Nucleus accumbens (tissue), 56 donors: ENCODE data around the gene IRF4.
"Not testable (repeated sequence)": the region's sequence is repeated elsewhere in the genome, so short reads cannot be mapped to it uniquely, and the experiment has no call there.

ENCODE experiments used
- DNase-seq, 56 donors: peaks; one replicate each; lab custom pipeline; 2025; lab: John Stamatoyannopoulos, UW

Gene IRF4

GRCh38 chr6:411402-412145 lies 20.0 kb downstream of the IRF4 start:
- DNase-seq: no peak

- DNase-seq: no peak
These were observed 20.8 kb downstream of the IRF4 start for GRCh38 chr6:412146-412886.

DNA sequence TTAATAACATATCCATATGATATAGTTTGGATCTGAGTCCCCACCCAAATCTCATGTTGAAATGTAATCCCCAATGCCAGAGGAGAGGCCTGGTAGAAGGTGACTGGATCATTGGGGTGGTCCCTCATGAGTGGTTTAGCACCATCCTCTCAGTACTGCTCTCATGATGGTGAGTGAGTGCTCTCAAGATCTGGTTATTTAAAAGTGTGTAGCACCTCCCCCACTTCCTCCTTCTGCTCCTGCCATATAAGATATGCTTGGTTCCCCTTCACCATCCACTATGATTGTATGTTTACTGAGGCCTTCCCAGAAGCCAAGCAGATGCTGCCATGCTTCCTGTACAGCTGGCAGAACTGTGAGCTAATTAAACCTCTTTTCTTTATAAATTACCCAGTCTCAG lies 22.9 kb downstream of the IRF4 start:
- DNase-seq: no peak

DNA sequence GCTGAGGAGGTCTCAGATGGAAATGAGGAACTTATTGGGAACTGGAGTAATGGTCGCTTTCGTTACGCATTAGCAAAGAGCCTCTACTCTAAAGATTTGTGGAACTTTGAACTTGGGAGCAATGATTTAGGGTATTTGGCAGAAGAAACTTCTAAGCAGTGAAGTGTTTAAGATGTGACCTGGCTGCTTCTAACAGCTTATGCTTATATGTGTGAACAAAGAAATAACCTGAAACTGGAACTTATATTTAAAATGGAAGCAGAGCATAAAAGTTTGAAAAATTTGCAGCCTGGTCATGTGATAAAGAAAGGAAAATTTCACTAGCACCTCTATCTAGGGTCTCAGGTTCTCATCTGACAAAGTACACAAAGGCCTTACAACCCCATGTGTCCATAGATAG lies 23.5 kb downstream of the IRF4 start:
- no peak for DNase-seq

- DNase-seq: no peak
These were observed 29.7 kb downstream of the IRF4 start for GRCh38 chr6:421211-421610.

DNA sequence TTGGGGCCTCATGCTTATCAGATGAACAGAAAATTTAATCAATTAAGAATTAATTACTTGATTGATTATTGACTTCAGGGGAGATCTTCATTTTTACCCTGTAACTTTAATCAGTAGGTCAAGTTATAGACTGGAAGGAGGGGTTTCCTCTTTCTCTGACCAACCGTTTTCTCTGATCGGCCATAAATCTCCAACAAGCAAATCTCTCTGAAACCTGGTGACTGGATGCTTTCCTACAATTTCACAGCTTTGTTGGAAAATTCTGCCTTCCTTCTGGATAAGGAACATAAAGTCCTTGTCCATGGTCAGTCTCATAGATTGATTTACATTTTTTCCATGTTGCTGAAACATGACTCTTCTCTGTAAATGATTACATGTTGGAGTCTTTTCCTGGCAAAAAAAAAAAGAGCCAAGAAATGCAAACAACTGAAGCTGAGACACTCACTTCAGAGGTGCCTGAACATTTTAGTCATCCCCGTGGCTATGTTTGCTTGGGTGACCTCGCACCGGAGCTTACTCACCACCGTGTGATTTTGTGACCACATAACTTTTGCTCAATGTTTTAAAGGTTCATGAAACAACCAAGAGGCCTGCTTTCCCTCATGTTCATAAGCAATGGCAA lies 31.0 kb downstream of the IRF4 start:
- no peak for DNase-seq

- DNase-seq: no peak
These were observed 31.7 kb downstream of the IRF4 start for GRCh38 chr6:423055-423798.

DNA sequence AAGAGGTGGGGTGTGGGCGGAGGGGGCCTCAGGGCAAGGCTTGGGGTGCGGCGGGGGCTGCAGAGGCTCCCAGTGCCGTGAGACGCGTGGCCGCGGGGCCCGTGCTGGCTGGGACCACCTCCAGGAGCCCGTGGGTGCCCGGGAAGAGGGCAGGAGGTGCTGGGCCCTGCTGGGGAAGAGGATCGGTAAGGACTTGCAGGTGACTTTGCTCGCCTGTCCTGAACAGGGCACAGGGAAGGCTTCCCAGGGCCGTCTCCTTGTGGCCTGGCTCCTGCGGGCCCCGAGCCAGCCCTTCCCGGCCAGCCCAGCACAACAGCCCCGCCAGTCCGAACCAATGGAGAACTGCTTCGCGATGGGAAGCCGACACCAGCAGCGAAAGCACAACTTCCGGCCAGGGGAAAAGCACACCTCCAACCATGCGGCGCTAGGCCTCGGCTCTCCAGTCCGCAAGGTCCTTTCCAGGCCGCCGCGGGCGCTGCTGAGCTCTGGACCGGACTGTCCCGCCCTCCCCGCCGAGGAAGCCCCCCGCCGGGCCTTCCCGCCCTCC lies 32.3 kb downstream of the IRF4 start:
- no peak for DNase-seq

GRCh38 chr6:424741-425417 lies 33.3 kb downstream of the IRF4 start:
- DNase-seq: no peak

GRCh38 chr6:425418-425788 lies 33.9 kb downstream of the IRF4 start:
- DNase-seq: not testable (repeated sequence)

- not testable (repeated sequence) for DNase-seq
These were observed 34.7 kb downstream of the IRF4 start for GRCh38 chr6:426198-426738.

- DNase-seq: no peak
These were observed 36.6 kb downstream of the IRF4 start for GRCh38 chr6:428047-428603.

DNA sequence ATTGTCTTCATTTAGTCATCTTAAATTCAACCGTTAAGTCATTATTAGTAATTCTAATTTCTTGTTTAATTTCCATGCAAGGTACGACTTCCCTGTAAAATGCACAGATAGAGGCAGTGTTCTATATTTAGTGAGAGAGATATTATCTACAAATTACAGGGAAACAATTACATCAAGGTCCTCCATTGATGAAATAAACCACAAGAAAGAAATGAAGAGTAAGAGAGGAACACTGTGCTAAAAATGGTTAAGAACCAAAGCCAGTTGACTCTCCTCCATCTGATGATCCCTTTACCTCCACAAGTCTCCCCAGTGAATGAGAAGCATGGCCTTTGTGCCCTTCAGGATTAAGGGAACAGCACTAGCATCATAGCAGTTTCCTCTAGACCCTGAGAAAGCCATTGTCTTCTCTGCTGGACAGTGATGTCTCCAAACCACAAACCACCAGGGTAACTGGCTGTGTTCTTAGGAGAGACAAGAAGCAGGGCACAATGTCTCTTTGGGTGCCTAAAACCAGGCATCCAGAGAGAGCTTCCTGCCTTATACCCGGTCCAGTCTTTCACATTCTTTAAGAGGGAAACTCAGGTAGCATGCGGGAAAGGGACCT lies 38.1 kb downstream of the IRF4 start:
- DNase-seq: no peak

DNA sequence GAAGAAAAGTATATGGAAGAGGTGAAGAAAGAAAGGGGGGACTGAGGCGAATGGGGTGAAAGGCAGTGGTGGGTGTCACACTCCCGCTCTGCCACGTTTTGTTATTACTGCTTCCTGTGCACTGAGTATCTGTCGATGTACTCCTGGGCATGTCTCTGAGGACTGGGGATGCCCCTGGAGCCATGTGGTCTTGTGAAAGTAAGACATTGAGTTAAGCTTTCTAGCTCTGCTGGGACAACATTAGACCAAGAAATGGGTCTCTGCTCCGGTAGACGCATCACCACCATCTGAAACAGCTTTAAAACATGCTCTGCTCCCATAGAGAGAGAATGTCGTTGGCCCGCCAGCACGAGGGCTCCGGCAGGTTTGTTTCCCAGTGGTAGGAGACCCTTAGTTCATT lies 40.0 kb downstream of the IRF4 start:
- DNase-seq: no peak

- no peak for DNase-seq
These were observed 40.4 kb downstream of the IRF4 start for GRCh38 chr6:431986-432385.

- DNase-seq: no peak
These were observed 42.6 kb downstream of the IRF4 start for GRCh38 chr6:434051-434705.

DNA sequence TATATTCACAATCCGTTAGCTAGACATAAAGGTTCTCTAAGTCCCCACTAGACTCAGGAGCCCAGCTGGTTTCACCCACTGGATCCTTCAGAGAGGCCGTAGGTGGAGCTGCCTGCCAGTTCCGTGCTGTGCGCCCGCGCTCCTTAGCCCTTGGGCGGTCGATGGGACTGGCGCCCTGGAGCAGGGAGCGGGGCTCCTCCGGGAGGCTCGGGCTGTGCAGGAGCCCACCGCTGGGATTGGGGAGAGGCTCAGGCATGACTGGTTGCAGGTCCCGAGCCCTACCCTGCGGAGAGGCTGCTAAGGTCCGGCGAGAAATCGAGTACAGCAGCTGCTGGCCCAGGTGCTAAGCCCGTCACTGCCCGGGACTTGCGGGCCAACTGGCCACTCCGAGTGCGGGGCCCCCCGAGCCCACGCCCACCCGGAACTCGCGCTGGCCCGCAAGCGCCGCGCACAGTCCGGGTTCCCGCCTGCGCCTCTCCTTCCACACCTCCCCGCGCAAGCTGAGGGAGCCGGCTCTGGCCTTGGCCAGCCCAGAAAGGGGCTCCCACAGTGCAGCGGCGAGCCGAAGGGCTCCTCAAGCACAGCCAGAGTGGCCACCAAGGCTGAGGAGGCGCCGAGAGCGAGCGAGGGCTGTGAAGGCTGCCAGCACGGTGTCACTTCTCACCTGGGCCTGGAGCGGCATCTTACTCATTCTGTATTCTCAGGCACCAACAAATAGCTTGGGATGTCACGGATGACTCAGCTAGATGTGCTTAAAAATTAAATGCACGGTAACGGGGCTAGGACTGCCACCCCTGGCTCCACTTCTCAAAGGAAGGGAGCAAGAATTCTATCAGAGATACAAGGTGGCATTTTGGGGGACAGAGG lies 44.1 kb downstream of the IRF4 start:
- peak in 1 of 56 donors; percentile 3 for DNase-seq
